SJCRH30 (cell line): ENCODE data around the gene CYB5R3. TPM values are rescaled to one million over a fixed set of nuclear protein-coding genes. Genes with fewer than 3 reads are reported as not detected.

ENCODE experiments used
- DNase-seq, 2 experiments: peaks; one replicate each; pipeline ENCODE4 v3.0.0-alpha.2; 2015 to 2020
- H3K27ac ChIP-seq: fragments of 250-450 bp; sonication (Bioruptor Pico); 2 replicates; pipeline ENCODE4 v1.5.1; 2020; ENCODE audit warnings: mild to moderate bottlenecking, moderate library complexity
- H3K27me3 ChIP-seq: fragments of 250-450 bp; sonication (Bioruptor Pico); 2 replicates; pipeline ENCODE4 v1.5.1; 2020; ENCODE audit warnings: mild to moderate bottlenecking, moderate library complexity
- H3K36me3 ChIP-seq: fragments of 250-450 bp; sonication (Bioruptor Pico); 2 replicates; pipeline ENCODE4 v1.5.1; 2020; ENCODE audit warnings: mild to moderate bottlenecking, moderate library complexity
- H3K4me1 ChIP-seq: fragments of 250-450 bp; sonication (Bioruptor Pico); 2 replicates; pipeline ENCODE4 v1.5.1; 2020; ENCODE audit warnings: mild to moderate bottlenecking, moderate library complexity
- H3K4me3 ChIP-seq: fragments of 250-450 bp; sonication (Bioruptor Pico); 2 replicates; pipeline ENCODE4 v1.5.1; 2020; ENCODE audit warnings: mild to moderate bottlenecking, moderate library complexity
- H3K9me3 ChIP-seq: fragments of 250-450 bp; sonication (Bioruptor Pico); replicated peaks from 2 replicates; pipeline ENCODE4 v1.5.1; 2020; ENCODE audit warnings: mild to moderate bottlenecking, moderate library complexity
- total RNA-seq: library from RNA; depleted of rRNA; stranded (reverse); fragments of >200 nt; shearing (Covaris generic); gene quantifications from 2 replicates; pipeline ENCODE4 v1.2.3, GENCODE V29; 2014; rRNA removed

Gene CYB5R3
- 71.1 and 73.9 TPM in 2 replicates for total RNA-seq

- DNase-seq, result peak; percentile 93
- H3K4me3 ChIP-seq, result peak within 1 kb of the TSS; percentile 86
- H3K9me3 ChIP-seq, result no peaks in the 10 kb centered on the region
- H3K27me3 ChIP-seq, result no peaks in the 10 kb centered on the region
- no peaks in the 10 kb centered on the region for H3K36me3 ChIP-seq
- peaks cover 25% of the 10 kb centered on the region for H3K4me1 ChIP-seq
- peak within 1 kb of the TSS; percentile 87 for H3K27ac ChIP-seq
Observed at GRCh38 chr22:42649246-42650099, at the start of gene CYB5R3. Gene CYB5R3, minus strand, starts transcription at chr22:42649392. Its CDS starts 77 bp downstream, at chr22:42649315.

DNA sequence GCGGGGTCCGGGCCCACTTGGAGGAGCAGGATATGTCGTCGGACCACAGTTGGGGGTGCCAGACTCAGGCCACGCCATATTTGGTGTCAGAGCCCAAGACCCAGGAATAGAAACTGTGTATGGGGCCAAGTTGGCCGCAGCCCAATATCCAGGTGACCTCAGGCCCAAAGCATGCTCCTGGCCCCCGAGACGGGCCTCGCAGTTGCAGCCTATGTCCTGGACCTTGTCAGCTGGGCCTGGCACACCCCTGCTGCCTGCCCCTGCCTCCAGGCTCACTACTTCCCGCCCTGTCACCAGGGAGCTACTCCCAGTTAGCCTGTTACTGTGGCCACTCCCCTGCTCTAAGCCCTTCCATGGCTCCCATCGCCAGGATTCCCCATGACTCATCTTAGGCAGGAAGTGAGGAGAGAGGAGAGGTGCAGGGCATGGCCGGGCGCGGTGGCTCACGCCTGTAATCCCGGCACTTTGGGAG, 48.4 kb upstream of the CYB5R3 start:
- peak; percentile 55 to 64 for DNase-seq
- H3K36me3 ChIP-seq, result no peaks in the 10 kb centered on the region
- H3K9me3 ChIP-seq, result no peaks in the 10 kb centered on the region
- H3K27me3 ChIP-seq, result no peaks in the 10 kb centered on the region
- no peak overlapping the region for H3K27ac ChIP-seq
- no peak overlapping the region for H3K4me3 ChIP-seq
- peaks cover 20% of the 10 kb centered on the region for H3K4me1 ChIP-seq

GRCh38 chr22:42696331-42696967, 47.3 kb upstream of the CYB5R3 start:
- H3K27me3 ChIP-seq, result no peaks in the 10 kb centered on the region
- H3K9me3 ChIP-seq, result no peaks in the 10 kb centered on the region
- DNase-seq, result no peak
- H3K4me3 ChIP-seq, result no peak overlapping the region
- H3K4me1 ChIP-seq, result peaks cover 20% of the 10 kb centered on the region
- no peaks in the 10 kb centered on the region for H3K36me3 ChIP-seq
- no peak overlapping the region for H3K27ac ChIP-seq

- Histone ChIP-seq H3K9me3 (no peaks in the 10 kb centered on the region), H3K4me3 (no peak overlapping the region), H3K27me3 (no peaks in the 10 kb centered on the region), H3K27ac (no peak overlapping the region), H3K4me1 (peaks cover 20% of the 10 kb centered on the region), H3K36me3 (no peaks in the 10 kb centered on the region)
- DNase-seq, result no peak
Observed at GRCh38 chr22:42695294-42695693, 46.1 kb upstream of the CYB5R3 start.

- Histone ChIP-seq H3K36me3 (no peaks in the 10 kb centered on the region), H3K4me1 (peaks cover 14% of the 10 kb centered on the region), H3K9me3 (no peaks in the 10 kb centered on the region), H3K27ac (no peak overlapping the region), H3K4me3 (no peak overlapping the region), H3K27me3 (no peaks in the 10 kb centered on the region)
- DNase-seq, result no peak
Observed at GRCh38 chr22:42693763-42694683, 44.8 kb upstream of the CYB5R3 start.

DNA sequence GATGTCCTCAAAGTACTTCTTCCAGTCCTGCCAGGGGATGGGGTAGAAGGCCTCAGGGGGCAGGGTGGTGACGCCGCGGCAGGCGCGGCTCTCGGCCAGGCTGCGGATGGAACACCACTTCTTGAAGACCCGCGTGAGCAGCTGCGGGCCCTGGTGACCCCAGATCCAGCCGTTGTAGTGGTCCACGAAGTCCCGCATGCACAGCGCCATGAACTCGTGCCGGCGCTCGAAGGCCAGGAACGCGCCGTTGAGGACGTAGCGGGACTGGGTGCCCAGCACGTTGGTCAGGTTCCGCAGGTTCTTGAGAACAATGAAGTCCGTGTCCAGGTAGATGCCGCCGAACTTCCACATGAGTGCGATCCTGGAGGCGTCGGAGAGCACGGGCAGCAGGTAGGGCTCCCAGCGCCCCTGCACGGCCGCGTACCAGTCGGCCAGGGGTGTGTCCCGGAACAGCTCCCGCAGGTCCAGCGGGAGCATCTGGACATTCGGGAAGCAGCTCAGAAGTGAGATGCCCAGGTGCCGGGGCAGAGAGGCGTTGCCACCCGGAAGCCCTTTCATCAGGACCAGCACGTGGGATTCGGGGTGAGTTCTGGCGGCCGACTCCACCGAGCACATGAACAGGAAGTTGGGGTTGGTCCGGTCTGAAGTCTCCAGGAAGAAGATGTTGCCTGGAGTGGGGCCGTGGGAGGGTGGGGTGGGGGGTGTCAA, 44.0 kb upstream of the CYB5R3 start:
- Histone ChIP-seq H3K4me3 (no peak overlapping the region), H3K4me1 (peaks cover 13% of the 10 kb centered on the region), H3K36me3 (no peaks in the 10 kb centered on the region), H3K9me3 (no peaks in the 10 kb centered on the region), H3K27ac (no peak overlapping the region), H3K27me3 (no peaks in the 10 kb centered on the region)
- no peak for DNase-seq

GRCh38 chr22:42692239-42693054, 43.3 kb upstream of the CYB5R3 start:
- no peaks in the 10 kb centered on the region for H3K9me3 ChIP-seq
- no peaks in the 10 kb centered on the region for H3K27me3 ChIP-seq
- no peaks in the 10 kb centered on the region for H3K36me3 ChIP-seq
- H3K4me3 ChIP-seq, result no peak overlapping the region
- peaks cover 17% of the 10 kb centered on the region for H3K4me1 ChIP-seq
- no peak overlapping the region for H3K27ac ChIP-seq
- DNase-seq, result no peak

GRCh38 chr22:42691440-42691839, 42.2 kb upstream of the CYB5R3 start:
- Histone ChIP-seq H3K27ac (no peak overlapping the region), H3K4me1 (peaks cover 25% of the 10 kb centered on the region), H3K4me3 (no peak overlapping the region), H3K36me3 (no peaks in the 10 kb centered on the region), H3K27me3 (no peaks in the 10 kb centered on the region), H3K9me3 (no peaks in the 10 kb centered on the region)
- no peak for DNase-seq

DNA sequence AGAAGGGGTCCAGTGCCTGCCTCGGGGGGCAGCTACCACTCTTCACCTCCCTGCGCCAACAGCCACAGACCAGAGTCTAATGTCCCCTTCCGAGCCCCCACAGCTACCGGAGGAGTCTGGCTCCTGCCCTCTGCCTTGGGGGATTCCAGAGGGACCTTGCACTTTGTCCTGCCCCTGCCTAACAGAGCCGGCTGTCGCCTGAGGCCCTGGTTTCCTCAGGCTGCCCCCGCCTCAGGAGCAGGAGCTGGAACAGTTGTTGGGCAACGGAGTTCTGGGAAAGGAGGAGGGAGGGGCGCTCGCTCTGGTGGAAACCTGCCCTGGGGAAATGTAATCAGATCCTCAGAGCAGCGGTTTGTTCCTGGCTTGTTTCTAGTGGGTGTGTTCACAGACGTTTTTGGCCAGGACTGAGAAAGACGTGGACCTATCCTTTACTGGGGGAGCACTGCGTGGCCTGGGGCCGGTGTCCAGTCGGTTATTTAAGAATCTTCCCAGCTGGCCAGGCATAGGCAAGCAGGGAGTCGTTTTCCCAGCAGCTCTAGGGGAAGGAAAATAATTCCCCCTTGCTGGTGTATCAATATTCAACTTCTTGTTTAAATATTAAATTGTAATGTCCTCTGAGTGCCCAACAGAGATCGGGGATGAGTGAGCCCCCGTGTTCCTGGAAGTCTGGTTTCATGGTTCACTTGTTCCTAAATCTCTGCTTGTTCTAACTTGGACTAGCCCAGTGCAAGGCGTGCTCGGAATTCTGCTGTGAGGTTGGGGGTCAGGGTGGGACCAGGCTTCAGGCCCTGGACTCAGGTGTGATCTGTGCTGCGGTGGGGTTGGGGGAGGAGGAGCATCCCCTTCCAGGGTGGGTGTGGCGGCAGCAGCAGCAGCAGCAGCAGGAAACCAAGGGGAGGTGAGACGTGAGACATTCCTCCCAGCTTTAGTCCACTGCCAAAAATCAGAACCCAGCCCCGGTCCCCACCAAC, 39.3 kb upstream of the CYB5R3 start:
- Histone ChIP-seq H3K4me3 (peak overlapping the region; percentile 23), H3K27ac (peak overlapping the region; percentile 11; the same call in 1 of the 2 replicates), H3K27me3 (no peaks in the 10 kb centered on the region), H3K4me1 (peaks cover 33% of the 10 kb centered on the region), H3K9me3 (no peaks in the 10 kb centered on the region), H3K36me3 (no peaks in the 10 kb centered on the region)
- DNase-seq, result peak; percentile 95 to 98

- peak in 1 of 2 experiments; percentile 22 for DNase-seq
- peak overlapping the region; percentile 11; the same call in 1 of the 2 replicates for H3K27ac ChIP-seq
Observed at GRCh38 chr22:42686756-42687491, 37.7 kb upstream of the CYB5R3 start.

DNA sequence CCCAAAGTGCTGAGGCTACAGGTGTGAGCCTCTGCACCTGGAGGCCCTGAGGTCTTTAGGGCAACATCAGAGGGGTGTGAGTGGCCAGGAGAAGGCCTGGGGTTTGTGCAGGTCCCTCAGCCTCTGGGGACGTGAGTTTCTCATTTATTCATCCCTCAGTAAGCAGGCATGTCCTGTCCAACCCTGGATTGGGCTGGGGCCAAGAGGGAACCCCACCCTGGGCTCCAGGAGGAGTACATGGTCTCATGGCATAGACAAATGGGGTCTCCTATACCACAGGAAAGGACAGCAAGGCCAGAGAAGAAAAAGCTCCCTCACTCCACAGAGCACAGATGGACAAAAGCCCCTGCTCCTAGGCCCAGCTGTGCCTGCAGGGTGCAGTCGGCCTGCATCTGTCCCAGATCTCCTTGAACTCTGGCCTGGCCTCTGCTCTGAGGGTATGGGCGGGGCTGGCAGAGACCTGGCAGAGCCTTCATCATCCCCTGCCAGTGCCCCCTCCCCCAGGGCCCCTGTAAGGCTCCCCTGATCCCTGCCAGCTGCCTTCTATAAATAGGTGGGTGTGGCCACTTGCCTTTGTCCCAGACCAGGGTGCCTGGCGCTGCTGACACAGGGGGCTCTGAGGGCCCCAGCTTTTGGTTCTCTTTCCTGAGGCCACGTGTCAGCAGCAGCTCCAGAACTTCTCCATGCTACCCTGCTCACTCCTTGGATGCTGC, 36.9 kb upstream of the CYB5R3 start:
- H3K9me3 ChIP-seq, result no peaks in the 10 kb centered on the region
- DNase-seq, result peak; percentile 85 to 87
- H3K4me1 ChIP-seq, result peaks cover 33% of the 10 kb centered on the region

More at GRCh38 chr22:42686756-42687491, 37.7 kb upstream of the CYB5R3 start:
- H3K4me3 ChIP-seq, result no peak overlapping the region
- peaks cover 33% of the 10 kb centered on the region for H3K4me1 ChIP-seq
- H3K9me3 ChIP-seq, result no peaks in the 10 kb centered on the region
- H3K36me3 ChIP-seq, result no peaks in the 10 kb centered on the region
- H3K27me3 ChIP-seq, result no peaks in the 10 kb centered on the region

More for the DNA sequence above, 36.9 kb upstream of the CYB5R3 start:
- Histone ChIP-seq H3K4me3 (no peak overlapping the region), H3K27ac (peak overlapping the region; percentile 11; the same call in 1 of the 2 replicates), H3K27me3 (no peaks in the 10 kb centered on the region), H3K36me3 (no peaks in the 10 kb centered on the region)
